ENCODE data around the gene FZR1. TPM values are rescaled to one million over a fixed set of nuclear protein-coding genes. Genes with fewer than 3 reads are reported as not detected.
A peak's percentile ranks its signal among the peaks of the same experiment; 100 is the strongest.
"Not testable (repeated sequence)": the region's sequence is repeated elsewhere in the genome, so short reads cannot be mapped to it uniquely, and the experiment has no call there.

Gene FZR1
- total RNA-seq, 1 donor = 36.6 TPM

GRCh38 chr19:3577723-3578344 is 71.7 kb downstream of the FZR1 start:
- no peaks in the 10 kb centered on the region for H3K9me3 ChIP-seq (ENCODE audit: low read depth, low read length)
- TF ChIP-seq CTCF (IDR thresholded peaks at IDR 0.05; ENCODE audit: extremely low read depth, low read depth, low read length) = no peak
- no peak overlapping the region for H3K27ac ChIP-seq (ENCODE audit: low read depth, low read length)
- H3K4me3 ChIP-seq (ENCODE audit: insufficient read depth, low read length) = no peak overlapping the region
- DNase-seq (ENCODE audit: insufficient read length, low spot score, missing footprints) = peak; percentile 68
- peaks cover 5% of the 10 kb centered on the region for H3K79me2 ChIP-seq (ENCODE audit: insufficient read depth, low read length)
- no peaks in the 10 kb centered on the region for H3K27me3 ChIP-seq (ENCODE audit: insufficient read depth, low read length)
- H3K4me1 ChIP-seq (ENCODE audit: insufficient read depth, low read length) = peaks cover 19% of the 10 kb centered on the region
- no peak overlapping the region for H2AFZ ChIP-seq (ENCODE audit: low read length)
- no peaks in the 10 kb centered on the region for H4K20me1 ChIP-seq (ENCODE audit: insufficient read depth, low read length)
- H3K4me2 ChIP-seq (ENCODE audit: insufficient read depth, low read length) = no peak overlapping the region
- H3K36me3 ChIP-seq (ENCODE audit: insufficient read depth, low read length) = peaks cover 11% of the 10 kb centered on the region

GRCh38 chr19:3578390-3578789 is 72.3 kb downstream of the FZR1 start:
- no peak overlapping the region for H3K27ac ChIP-seq (ENCODE audit: low read depth, low read length)
- TF ChIP-seq CTCF (IDR thresholded peaks at IDR 0.05; ENCODE audit: extremely low read depth, low read depth, low read length) = no peak
- DNase-seq (ENCODE audit: insufficient read length, low spot score, missing footprints) = peak; percentile 73

GRCh38 chr19:3580156-3580934 is 74.2 kb downstream of the FZR1 start:
- peak overlapping the region; percentile 62 for H3K4me2 ChIP-seq (ENCODE audit: insufficient read depth, low read length)
- H3K27ac ChIP-seq (ENCODE audit: low read depth, low read length) = peak overlapping the region; percentile 62
- H2AFZ ChIP-seq (ENCODE audit: low read length) = no peak overlapping the region
- H3K4me1 ChIP-seq (ENCODE audit: insufficient read depth, low read length) = peaks cover 17% of the 10 kb centered on the region
- H3K79me2 ChIP-seq (ENCODE audit: insufficient read depth, low read length) = no peaks in the 10 kb centered on the region
- H3K36me3 ChIP-seq (ENCODE audit: insufficient read depth, low read length) = peaks cover 7% of the 10 kb centered on the region
- H3K27me3 ChIP-seq (ENCODE audit: insufficient read depth, low read length) = peaks cover 6% of the 10 kb centered on the region
- peak; percentile 98 for DNase-seq (ENCODE audit: insufficient read length, low spot score, missing footprints)
- H3K4me3 ChIP-seq (ENCODE audit: insufficient read depth, low read length) = no peak overlapping the region
- no peak for TF ChIP-seq CTCF (IDR thresholded peaks at IDR 0.05; ENCODE audit: extremely low read depth, low read depth, low read length)
- H3K9me3 ChIP-seq (ENCODE audit: low read depth, low read length) = no peaks in the 10 kb centered on the region
- no peaks in the 10 kb centered on the region for H4K20me1 ChIP-seq (ENCODE audit: insufficient read depth, low read length)

More at GRCh38 chr19:3578390-3578789, 72.3 kb downstream of the FZR1 start:
- Histone ChIP-seq H3K27me3 (ENCODE audit: insufficient read depth, low read length) (no peaks in the 10 kb centered on the region), H3K79me2 (ENCODE audit: insufficient read depth, low read length) (peaks cover 2% of the 10 kb centered on the region), H3K4me3 (ENCODE audit: insufficient read depth, low read length) (no peak overlapping the region), H3K4me1 (ENCODE audit: insufficient read depth, low read length) (peaks cover 19% of the 10 kb centered on the region), H2AFZ (ENCODE audit: low read length) (no peak overlapping the region), H3K9me3 (ENCODE audit: low read depth, low read length) (no peaks in the 10 kb centered on the region), H4K20me1 (ENCODE audit: insufficient read depth, low read length) (no peaks in the 10 kb centered on the region), H3K4me2 (ENCODE audit: insufficient read depth, low read length) (no peak overlapping the region), H3K36me3 (ENCODE audit: insufficient read depth, low read length) (peaks cover 11% of the 10 kb centered on the region)

- H3K27ac ChIP-seq (ENCODE audit: low read depth, low read length); H4K20me1 ChIP-seq (ENCODE audit: insufficient read depth, low read length); H3K4me2 ChIP-seq (ENCODE audit: insufficient read depth, low read length); H2AFZ ChIP-seq (ENCODE audit: low read length); DNase-seq (ENCODE audit: insufficient read length, low spot score, missing footprints); H3K79me2 ChIP-seq (ENCODE audit: insufficient read depth, low read length); H3K4me3 ChIP-seq (ENCODE audit: insufficient read depth, low read length); H3K36me3 ChIP-seq (ENCODE audit: insufficient read depth, low read length); H3K9me3 ChIP-seq (ENCODE audit: low read depth, low read length): not testable (repeated sequence)
- Histone ChIP-seq H3K4me1 (ENCODE audit: insufficient read depth, low read length) (peaks cover 17% of the 10 kb centered on the region), H3K27me3 (ENCODE audit: insufficient read depth, low read length) (peaks cover 18% of the 10 kb centered on the region)
Observed at GRCh38 chr19:3581792-3582191, 75.7 kb downstream of the FZR1 start.

GRCh38 chr19:3584036-3584802 is 78.1 kb downstream of the FZR1 start:
- H3K27ac ChIP-seq (ENCODE audit: low read depth, low read length); H3K4me2 ChIP-seq (ENCODE audit: insufficient read depth, low read length); H3K79me2 ChIP-seq (ENCODE audit: insufficient read depth, low read length); H3K9me3 ChIP-seq (ENCODE audit: low read depth, low read length); H3K36me3 ChIP-seq (ENCODE audit: insufficient read depth, low read length); H2AFZ ChIP-seq (ENCODE audit: low read length); DNase-seq (ENCODE audit: insufficient read length, low spot score, missing footprints); H4K20me1 ChIP-seq (ENCODE audit: insufficient read depth, low read length); H3K4me3 ChIP-seq (ENCODE audit: insufficient read depth, low read length): not testable (repeated sequence)
- Histone ChIP-seq H3K27me3 (ENCODE audit: insufficient read depth, low read length) (peaks cover 22% of the 10 kb centered on the region), H3K4me1 (ENCODE audit: insufficient read depth, low read length) (peaks cover 17% of the 10 kb centered on the region)
